GM19351 (cell line): Measurements from ENCODE around the gene KLHL29.

Experiments used
- ATAC-seq: cut with Tn5 transposase; IDR thresholded peaks from one replicate; pipeline ENCODE4 v1.9.1; 2021; ENCODE audit warnings: mild to moderate bottlenecking, moderate library complexity; ENCODE audit not compliant: unreplicated experiment

Gene KLHL29

DNA sequence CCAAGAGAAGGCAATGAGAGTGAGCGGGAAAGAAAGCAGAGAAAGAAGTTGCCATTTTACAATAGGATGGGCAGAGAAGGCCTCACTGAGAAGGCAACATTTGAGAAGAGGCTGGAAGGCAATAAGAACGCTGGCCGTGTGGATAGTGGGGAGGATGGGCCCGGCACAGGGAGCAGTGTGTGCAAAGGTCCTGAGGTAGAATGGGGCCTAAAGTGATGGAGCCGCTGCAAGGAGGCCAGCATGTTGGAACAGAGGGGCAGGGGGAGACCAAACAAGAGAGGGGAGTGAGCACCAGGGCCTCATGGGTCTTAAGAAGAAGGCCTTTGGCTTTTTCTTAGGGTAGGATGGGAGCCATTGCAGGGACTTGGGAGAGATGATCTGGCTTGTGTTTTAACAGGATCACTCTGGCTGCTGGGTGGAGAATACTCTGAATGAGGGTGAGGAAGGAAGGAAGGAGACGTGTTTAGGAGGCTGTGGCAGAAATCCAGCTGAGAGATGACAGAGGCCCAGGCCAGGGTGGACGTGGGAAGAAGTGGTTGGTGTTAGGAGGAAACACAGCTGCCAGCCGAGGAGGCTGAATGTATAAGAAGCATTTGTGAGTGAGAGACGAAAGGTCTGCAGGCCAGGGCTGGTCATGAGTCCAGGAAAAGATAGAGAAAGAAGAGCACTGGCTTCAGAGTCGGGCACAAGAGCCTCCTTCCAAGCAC, 159.8 kb downstream of the KLHL29 start:
- no peak for ATAC-seq

DNA sequence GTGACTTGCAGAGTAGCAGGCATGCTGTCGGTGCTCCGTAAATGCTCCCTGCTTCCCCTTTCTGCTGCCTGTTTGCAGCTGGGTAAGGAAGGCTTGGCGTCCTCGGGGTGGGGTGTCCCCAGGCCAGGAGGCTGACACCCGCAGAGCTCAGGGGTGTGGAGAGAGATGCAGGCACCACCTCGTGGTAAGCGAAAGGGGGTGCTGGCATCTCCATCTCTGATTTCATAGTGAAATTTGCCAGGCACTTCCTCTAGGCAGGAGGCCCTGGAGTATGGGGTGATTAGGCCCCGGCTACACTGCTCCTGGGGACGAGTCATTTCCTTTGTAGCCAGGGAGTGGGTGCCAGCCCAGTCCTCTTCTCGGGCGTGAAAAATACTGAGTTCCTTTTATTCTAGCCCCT, 160.4 kb downstream of the KLHL29 start:
- no peak for ATAC-seq

- no peak for ATAC-seq
Measured at GRCh38 chr2:23545811-23546210, 160.8 kb downstream of the KLHL29 start.

DNA sequence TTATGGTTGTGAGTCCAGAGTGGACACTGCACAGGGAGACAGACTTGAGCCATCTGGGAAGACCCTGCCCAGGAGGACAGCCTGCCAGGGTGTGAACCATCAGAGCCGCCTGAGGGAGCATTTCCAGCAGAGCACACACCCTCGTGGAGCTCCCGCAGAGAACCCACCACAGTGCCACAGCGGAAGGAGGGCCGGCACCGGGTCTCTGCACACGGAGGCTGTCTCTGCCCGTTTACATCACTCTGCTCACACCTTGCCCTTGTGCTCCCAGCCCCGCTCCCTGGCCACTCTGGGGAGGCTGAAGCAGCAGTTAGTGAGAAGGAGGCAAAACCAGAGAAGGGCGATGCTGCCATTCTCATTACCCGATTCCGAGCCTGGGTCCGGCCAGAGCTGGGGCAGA, 161.9 kb downstream of the KLHL29 start:
- no peak for ATAC-seq

- no peak for ATAC-seq
Measured at GRCh38 chr2:23547725-23548124, 162.7 kb downstream of the KLHL29 start.

DNA sequence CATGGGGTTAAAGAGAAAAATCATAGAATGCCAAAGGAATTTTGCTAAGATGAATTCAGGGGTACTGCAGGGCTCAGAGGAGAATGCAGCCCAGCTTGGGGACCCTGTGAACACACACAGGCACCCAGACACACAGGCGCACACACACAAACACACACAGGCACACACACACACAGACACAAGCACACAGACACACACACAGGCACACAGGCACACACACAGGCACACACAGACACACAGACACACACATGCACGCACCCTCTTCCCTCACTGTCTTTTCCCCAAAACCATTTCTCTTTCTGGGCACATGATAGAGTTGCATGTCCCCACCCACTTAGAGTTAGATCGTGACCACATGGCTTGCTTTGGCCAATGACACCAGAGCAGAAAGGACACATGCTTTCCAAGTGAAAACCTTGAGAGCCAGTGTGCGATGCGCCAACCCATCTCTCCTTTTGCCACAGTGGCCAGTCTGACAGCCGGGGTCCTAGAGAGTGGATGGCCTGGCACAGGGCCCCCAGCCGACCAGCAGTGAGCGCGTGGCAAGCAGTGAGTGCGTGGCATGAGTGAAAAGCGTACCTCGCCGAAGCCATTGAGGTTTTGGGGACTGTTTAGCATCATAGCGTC, 163.3 kb downstream of the KLHL29 start:
- no peak for ATAC-seq

GRCh38 chr2:23549051-23549450, 164.1 kb downstream of the KLHL29 start:
- no peak for ATAC-seq

DNA sequence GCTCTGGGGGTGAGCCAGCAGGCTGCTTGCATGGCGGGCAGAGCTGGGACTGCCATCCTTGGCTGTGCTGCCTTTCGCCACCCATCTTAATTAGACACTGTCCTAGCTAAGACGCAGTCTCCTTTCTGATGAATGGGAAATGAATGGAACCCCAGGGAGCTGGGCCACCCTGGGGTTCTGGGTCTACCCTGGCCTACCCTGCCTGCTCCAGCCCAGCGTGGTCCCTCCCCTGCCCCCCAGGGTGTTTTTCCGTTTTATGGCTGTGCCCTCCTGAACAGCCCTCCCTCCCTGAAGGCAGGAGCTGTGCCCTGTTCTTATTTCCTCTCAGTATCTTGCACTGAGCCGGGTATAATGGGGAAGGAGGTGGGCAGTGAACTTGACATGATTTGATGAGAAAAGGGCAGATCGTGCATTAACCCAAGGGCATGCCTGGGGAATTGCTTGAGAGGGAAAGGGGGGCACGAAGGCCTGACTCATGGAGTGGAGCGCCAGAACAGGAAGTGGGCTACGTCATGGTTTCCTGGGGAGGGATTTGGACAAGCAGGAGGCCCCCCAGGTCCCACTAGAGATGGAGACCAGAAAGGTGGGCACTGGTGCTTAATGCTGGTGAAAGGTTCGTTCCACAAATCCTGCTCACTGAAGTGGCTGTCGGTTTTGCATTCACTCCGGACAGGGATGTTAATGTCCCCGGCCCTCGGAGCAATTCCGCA, 165.0 kb downstream of the KLHL29 start:
- no peak for ATAC-seq

DNA sequence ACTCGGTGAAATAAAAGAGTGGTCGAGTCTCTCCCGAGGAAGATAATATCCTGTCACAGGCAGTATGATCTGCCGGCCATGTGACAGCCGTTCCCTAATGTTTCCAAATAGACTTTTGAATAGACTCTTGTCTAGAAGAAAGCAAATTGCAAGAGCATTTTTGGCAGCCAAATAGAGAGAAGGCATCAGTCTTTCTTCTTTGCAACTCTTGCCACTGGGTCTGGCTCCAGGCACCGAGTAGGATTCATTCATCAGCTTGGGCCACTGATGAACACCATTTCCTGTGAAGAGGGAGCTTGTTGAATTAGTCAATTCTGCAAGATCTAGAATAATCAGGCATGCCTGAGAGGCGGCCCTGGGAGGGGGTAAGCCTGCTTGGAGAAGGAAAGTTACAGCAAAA, 165.6 kb downstream of the KLHL29 start:
- no peak for ATAC-seq

DNA sequence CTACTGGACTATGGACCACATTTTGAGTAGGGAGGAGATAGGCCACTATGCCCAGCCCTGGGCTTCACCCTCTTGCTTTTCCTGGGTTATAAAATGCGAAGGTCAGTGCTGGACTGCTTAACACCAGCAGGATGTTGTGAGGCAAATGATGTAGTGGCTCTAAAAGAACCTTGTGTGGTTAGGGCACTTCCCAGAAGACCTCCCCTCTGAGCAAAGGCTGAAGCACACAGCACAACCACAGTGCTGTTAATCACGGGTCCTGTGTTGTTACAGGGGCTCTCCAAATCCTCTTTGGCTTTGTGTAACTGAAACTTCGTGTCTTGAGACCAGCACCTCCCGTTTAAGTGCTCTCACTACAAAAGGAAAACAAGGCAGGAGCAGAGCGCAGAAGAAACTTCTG, 166.9 kb downstream of the KLHL29 start:
- no peak for ATAC-seq

GRCh38 chr2:23553561-23553960, 168.6 kb downstream of the KLHL29 start:
- no peak for ATAC-seq

DNA sequence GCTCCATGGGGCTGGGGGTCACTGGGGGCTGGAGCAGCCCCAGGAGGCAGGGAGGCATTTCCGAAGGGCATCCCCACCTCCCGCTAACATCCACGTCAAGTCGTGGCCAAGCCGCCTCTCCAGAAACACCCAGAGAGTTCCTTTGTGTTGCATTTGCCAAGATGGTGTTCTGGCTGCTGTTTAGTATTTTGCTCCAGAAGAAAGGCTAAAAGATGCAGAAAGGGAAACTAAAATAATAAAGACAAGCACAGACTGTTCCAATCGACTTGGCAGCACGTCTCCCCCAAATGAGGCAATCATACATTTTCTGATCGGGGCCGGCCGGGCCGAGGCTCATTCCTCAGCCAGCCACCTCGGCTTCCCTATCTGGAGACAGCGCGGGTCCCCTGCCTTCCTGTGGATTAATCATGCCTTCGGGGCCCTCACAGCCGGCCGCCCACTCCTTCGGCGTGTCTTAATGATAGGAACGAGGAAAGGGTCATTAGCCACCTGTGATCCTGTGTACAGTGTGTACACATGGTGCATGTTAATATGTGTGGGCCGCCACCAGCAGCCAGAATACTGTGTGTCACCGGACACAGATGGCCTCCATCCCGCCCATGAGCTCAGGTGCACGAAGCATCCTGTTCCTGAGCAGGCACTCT, 169.2 kb downstream of the KLHL29 start:
- no peak for ATAC-seq

- ATAC-seq: no peak
Measured at GRCh38 chr2:23555944-23556343, 171.0 kb downstream of the KLHL29 start.

DNA sequence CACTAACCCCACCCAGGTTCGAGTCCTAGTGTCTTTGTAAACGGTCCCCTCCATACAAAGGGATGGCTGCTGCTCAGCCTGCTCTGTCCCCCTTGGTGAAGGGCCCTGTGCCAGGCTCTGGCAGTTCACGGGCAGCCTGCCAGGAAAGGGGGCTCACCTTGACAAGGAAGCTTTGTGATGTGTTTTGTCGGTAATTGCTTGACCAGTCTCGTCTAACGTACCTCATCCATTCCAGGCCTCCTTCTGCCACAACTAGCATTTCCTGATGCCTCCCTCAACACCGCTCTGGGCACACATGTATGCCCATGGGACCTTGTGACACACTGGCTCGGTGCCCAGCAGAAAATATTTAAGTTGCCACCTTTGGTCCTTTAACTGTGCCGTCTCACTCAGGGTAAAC, 171.9 kb downstream of the KLHL29 start:
- ATAC-seq: no peak

GRCh38 chr2:23557455-23557854, 172.5 kb downstream of the KLHL29 start:
- no peak for ATAC-seq

DNA sequence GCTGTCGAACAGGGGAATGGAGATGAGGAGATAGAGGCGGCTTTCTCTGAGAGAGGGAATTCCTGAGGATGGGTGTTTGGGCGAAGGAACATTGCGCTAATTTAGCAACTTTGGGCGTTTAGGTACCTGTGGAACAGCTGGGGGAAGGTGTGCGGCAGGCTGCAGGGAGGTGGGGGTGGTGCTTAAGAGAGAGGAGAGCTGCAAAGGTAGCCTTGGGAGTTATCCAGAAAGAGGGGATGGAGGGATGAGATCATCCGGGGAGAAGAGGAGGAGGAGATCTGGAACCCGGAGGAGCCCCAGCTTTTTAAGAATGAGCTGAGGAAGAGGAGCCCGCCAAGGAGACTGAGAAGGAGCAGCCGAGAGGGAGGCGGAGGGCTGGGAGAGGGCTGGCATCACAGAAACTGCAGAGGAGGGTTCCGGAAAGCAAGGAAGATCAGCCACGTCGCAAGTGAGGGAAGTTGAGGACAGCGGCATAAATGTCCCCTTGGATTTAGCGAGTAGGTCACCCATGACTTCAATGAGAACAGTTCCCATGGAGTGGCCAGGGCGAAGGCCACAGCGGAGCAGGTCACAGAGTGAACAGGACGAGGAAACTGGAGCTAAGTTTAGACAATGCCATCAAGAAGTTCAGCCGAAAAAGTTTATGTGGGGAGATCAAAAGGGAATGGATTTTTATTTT, 174.7 kb downstream of the KLHL29 start:
- no peak for ATAC-seq

- ATAC-seq: no peak
Measured at GRCh38 chr2:23561088-23561487, 176.1 kb downstream of the KLHL29 start.

GRCh38 chr2:23561544-23561943, 176.6 kb downstream of the KLHL29 start:
- no peak for ATAC-seq

GRCh38 chr2:23562143-23562542, 177.2 kb downstream of the KLHL29 start:
- no peak for ATAC-seq

DNA sequence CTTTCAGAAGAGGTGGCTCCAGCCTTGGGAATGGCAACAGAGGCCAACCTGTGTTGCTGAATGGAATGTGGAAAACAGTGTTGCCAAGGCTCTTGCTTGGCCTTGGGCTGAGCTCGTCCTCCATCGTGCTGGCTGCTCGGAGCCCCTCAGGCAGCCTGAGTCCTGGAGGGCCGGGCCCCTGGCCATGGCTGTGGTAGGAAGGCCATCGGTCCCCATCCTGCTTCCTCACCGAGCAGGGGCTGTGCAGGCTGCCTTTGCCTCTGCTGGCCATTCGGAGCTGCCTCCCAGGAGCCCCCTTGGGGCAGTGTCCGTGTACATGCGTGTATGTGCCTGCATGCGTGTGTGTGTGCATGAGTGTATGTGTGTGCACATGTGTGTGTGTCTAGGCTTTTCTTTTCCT, 178.2 kb downstream of the KLHL29 start:
- no peak for ATAC-seq
